K562 (cell line): ENCODE results near the gene TGFB1I1.

ENCODE experiments used
- CHD2 ChIP-seq: IDR thresholded peaks from 2 replicates; pipeline ENCODE4 v1.6.1; 2011; ENCODE audit warnings: low read depth, low read length
- FOXJ3 ChIP-seq: sonication (generic); formaldehyde crosslinking; IDR thresholded peaks from 2 replicates; pipeline ENCODE4 v1.4.0; 2020; ENCODE audit warnings: mild to moderate bottlenecking, missing genetic modification reagents
- FOXM1 ChIP-seq, 2 experiments: fragments of 450-650 bp in 1 of 2; sonication (generic) in 1 of 2; formaldehyde crosslinking in 1 of 2; IDR thresholded peaks; 2 replicates each; pipeline versions ENCODE4 v1.6.1 to v1.9.0; 2017 to 2022; ENCODE audit warnings: low read depth in 2 of 2, mild to moderate bottlenecking in 2 of 2, missing genetic modification reagents in 1 of 2, moderate library complexity in 1 of 2
- POLR2AphosphoS5 ChIP-seq: IDR thresholded peaks from 2 replicates; pipeline ENCODE4 v1.6.1; 2011; ENCODE audit warnings: mild to moderate bottlenecking, low read depth, low read length, moderate library complexity; ENCODE audit not compliant: control insufficient read depth, insufficient read depth
- TEAD1 ChIP-seq, 2 experiments: fragments of 450-650 bp in 1 of 2; sonication (generic) in 1 of 2; formaldehyde crosslinking; IDR thresholded peaks; 2 replicates each; pipeline versions ENCODE4 v1.4.0 to v1.8.0; 2020 to 2022; ENCODE audit warnings: mild to moderate bottlenecking in 2 of 2, missing genetic modification reagents in 1 of 2
- ZC3H4 ChIP-seq: sonication (generic); formaldehyde crosslinking; IDR thresholded peaks from 2 replicates; pipeline ENCODE4 v1.9.0; 2021; ENCODE audit warnings: missing genetic modification reagents, borderline replicate concordance
- ZZZ3 ChIP-seq: fragments of 450-650 bp; IDR thresholded peaks from 2 replicates; pipeline ENCODE4 v1.6.1; 2016; ENCODE audit warnings: antibody characterized with exemption, mild to moderate bottlenecking, moderate library complexity
- TF ChIP-seq, protein P1 (sequence below): sonication (generic); formaldehyde crosslinking; IDR thresholded peaks from 2 replicates; pipeline ENCODE4 v1.8.0; 2022; ENCODE audit warnings: mild to moderate bottlenecking, missing genetic modification reagents, borderline replicate concordance
- TF ChIP-seq, protein P2 (sequence below), 3 experiments: IDR thresholded peaks in 2 of 3; conservative IDR thresholded peaks in 1 of 3; 2 replicates each; pipeline ENCODE4 v1.5.1; 2011 to 2012; ENCODE audit warnings: low read length in 3 of 3, mild to moderate bottlenecking in 3 of 3, control low read depth in 2 of 3, improper control_type of control experiment in 1 of 3, inconsistent platforms in 1 of 3, low read depth in 1 of 3, mixed read lengths in 1 of 3, moderate library complexity in 1 of 3; ENCODE audit not compliant: insufficient read depth in 2 of 3
- TF ChIP-seq, protein P3 (sequence below): sonication (generic); formaldehyde crosslinking; IDR thresholded peaks from 2 replicates; pipeline ENCODE4 v1.8.0; 2023; ENCODE audit warnings: mild to moderate bottlenecking, missing genetic modification reagents

DNA sequence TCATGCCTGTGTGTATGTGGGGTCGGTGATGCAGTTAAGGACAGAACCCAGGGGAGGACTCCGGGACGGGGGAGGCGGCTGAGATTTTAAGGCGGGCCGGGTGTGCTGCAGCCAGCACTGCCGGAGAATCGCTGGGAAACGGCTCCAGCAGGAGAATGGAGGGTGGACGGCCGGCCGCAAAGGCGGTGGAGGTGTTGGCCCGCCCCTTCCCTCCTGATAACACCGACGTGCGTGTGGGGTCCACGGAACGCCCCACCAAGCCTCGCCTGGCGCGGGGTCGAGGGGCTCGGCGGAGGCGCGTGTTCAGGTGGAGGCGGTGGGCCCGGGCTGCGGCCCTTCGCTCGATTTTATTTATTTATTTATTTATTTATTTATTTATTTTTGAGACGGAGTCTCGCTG, 30.0 kb upstream of the TGFB1I1 start:
- no peak for TF ChIP-seq CHD2
- TF ChIP-seq POLR2AphosphoS5, result no peak
- no peak for TF ChIP-seq FOXM1 (IDR thresholded peaks at IDR 0.05; ENCODE audit: low read depth)
- TF ChIP-seq FOXM1 (CRISPR knock-in tag; IDR thresholded peaks at IDR 0.05; ENCODE audit: low read depth), result no peak
- TF ChIP-seq, protein P1, sequence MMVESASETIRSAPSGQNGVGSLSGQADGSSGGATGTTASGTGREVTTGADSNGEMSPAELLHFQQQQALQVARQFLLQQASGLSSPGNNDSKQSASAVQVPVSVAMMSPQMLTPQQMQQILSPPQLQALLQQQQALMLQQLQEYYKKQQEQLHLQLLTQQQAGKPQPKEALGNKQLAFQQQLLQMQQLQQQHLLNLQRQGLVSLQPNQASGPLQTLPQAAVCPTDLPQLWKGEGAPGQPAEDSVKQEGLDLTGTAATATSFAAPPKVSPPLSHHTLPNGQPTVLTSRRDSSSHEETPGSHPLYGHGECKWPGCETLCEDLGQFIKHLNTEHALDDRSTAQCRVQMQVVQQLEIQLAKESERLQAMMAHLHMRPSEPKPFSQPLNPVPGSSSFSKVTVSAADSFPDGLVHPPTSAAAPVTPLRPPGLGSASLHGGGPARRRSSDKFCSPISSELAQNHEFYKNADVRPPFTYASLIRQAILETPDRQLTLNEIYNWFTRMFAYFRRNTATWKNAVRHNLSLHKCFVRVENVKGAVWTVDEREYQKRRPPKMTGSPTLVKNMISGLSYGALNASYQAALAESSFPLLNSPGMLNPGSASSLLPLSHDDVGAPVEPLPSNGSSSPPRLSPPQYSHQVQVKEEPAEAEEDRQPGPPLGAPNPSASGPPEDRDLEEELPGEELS (CRISPR knock-in tag), result no peak
- TF ChIP-seq TEAD1 (CRISPR knock-in tag; IDR thresholded peaks at IDR 0.05), result no peak
- no peak for TF ChIP-seq ZZZ3
- TF ChIP-seq, protein P2, sequence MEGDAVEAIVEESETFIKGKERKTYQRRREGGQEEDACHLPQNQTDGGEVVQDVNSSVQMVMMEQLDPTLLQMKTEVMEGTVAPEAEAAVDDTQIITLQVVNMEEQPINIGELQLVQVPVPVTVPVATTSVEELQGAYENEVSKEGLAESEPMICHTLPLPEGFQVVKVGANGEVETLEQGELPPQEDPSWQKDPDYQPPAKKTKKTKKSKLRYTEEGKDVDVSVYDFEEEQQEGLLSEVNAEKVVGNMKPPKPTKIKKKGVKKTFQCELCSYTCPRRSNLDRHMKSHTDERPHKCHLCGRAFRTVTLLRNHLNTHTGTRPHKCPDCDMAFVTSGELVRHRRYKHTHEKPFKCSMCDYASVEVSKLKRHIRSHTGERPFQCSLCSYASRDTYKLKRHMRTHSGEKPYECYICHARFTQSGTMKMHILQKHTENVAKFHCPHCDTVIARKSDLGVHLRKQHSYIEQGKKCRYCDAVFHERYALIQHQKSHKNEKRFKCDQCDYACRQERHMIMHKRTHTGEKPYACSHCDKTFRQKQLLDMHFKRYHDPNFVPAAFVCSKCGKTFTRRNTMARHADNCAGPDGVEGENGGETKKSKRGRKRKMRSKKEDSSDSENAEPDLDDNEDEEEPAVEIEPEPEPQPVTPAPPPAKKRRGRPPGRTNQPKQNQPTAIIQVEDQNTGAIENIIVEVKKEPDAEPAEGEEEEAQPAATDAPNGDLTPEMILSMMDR (IDR thresholded peaks at IDR 0.05 in 2 of 3, conservative IDR thresholded peaks at IDR 0.05 in 1 of 3; ENCODE audit: insufficient read depth in 2 of 3, low read depth in 1 of 3, low read length in 3 of 3), result no peak
- TF ChIP-seq ZC3H4 (CRISPR knock-in tag), result no peak
- no peak for TF ChIP-seq FOXJ3 (CRISPR knock-in tag)
- TF ChIP-seq, protein P3, sequence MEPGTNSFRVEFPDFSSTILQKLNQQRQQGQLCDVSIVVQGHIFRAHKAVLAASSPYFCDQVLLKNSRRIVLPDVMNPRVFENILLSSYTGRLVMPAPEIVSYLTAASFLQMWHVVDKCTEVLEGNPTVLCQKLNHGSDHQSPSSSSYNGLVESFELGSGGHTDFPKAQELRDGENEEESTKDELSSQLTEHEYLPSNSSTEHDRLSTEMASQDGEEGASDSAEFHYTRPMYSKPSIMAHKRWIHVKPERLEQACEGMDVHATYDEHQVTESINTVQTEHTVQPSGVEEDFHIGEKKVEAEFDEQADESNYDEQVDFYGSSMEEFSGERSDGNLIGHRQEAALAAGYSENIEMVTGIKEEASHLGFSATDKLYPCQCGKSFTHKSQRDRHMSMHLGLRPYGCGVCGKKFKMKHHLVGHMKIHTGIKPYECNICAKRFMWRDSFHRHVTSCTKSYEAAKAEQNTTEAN (CRISPR knock-in tag), result no peak
